Stimulated activated CD4-positive, alpha-beta T cell treated with anti-CD3 and anti-CD28 coated beads, Interleukin-4, amount 100 ng/mL, for 24 hours (primary cell): ENCODE data around the gene MYH7B.
A peak's percentile ranks its signal among the peaks of the same experiment; 100 is the strongest.

Experiments
- DNase-seq: peaks from one replicate; pipeline ENCODE4 v3.0.0-alpha.2; 2020

Gene MYH7B

GRCh38 chr20:34955231-34956040 lies at the start of gene MYH7B, which contains the start of gene GSS:
TSS of gene MYH7B (plus strand) at chr20:34955868. CDS start at chr20:34978006, 22,138 bp downstream.
TSS of gene GSS (minus strand) at chr20:34955806. CDS start at chr20:34951852, 3,954 bp downstream.
- DNase-seq: peak; percentile 97

- DNase-seq: no peak
Measured at GRCh38 chr20:34907616-34908469, 47.8 kb upstream of the MYH7B start.

- DNase-seq: no peak
Measured at GRCh38 chr20:34915131-34915530, 40.5 kb upstream of the MYH7B start.

- DNase-seq: no peak
Measured at GRCh38 chr20:34915749-34916455, 39.8 kb upstream of the MYH7B start.

- no peak for DNase-seq
Measured at GRCh38 chr20:34916774-34917354, 38.8 kb upstream of the MYH7B start.

GRCh38 chr20:34920055-34920454 lies 35.6 kb upstream of the MYH7B start:
- DNase-seq: no peak

GRCh38 chr20:34921436-34921835 lies 34.2 kb upstream of the MYH7B start:
- DNase-seq: no peak

GRCh38 chr20:34922654-34923381 lies 32.9 kb upstream of the MYH7B start:
- no peak for DNase-seq

GRCh38 chr20:34923414-34923813 lies 32.3 kb upstream of the MYH7B start:
- DNase-seq: no peak

- DNase-seq: no peak
Measured at GRCh38 chr20:34925341-34925740, 30.3 kb upstream of the MYH7B start.

GRCh38 chr20:34925981-34926380 lies 29.7 kb upstream of the MYH7B start:
- no peak for DNase-seq

- no peak for DNase-seq
Measured at GRCh38 chr20:34926581-34926980, 29.1 kb upstream of the MYH7B start.

GRCh38 chr20:34927736-34928135 lies 27.9 kb upstream of the MYH7B start:
- no peak for DNase-seq

GRCh38 chr20:34928411-34928810 lies 27.3 kb upstream of the MYH7B start:
- DNase-seq: no peak

- no peak for DNase-seq
Measured at GRCh38 chr20:34931771-34932170, 23.9 kb upstream of the MYH7B start.

- no peak for DNase-seq
Measured at GRCh38 chr20:34938466-34939163, 17.1 kb upstream of the MYH7B start.

GRCh38 chr20:34940081-34940481 lies 15.6 kb upstream of the MYH7B start:
- no peak for DNase-seq

GRCh38 chr20:34941226-34941625 lies 14.4 kb upstream of the MYH7B start:
- DNase-seq: no peak

- DNase-seq: no peak
Measured at GRCh38 chr20:34942301-34942700, 13.4 kb upstream of the MYH7B start.

GRCh38 chr20:34943808-34944567 lies 11.7 kb upstream of the MYH7B start:
- DNase-seq: no peak
